D721Med (cell line): Measurements from ENCODE around the gene CACTIN.
"Not testable (repeated sequence)": the region's sequence is repeated elsewhere in the genome, so short reads cannot be mapped to it uniquely, and the experiment has no call there.

Source experiments
- DNase-seq: peaks from one replicate; pipeline ENCODE4 v3.0.0; 2011; ENCODE audit warnings: low spot score; ENCODE audit not compliant: insufficient read length
- FAIRE-seq: peaks from 2 replicates; lab custom pipeline; 2011; peaks lifted over from hg19 to GRCh38; lab: Jason Lieb, UNC
- TF ChIP-seq, protein P1 (sequence below): IDR thresholded peaks from 2 replicates; pipeline ENCODE4 v1.5.1; 2012; ENCODE audit warnings: mild to moderate bottlenecking, control low read depth; ENCODE audit not compliant: insufficient read depth; ENCODE audit errors: missing control alignments

CACTIN gene

DNA sequence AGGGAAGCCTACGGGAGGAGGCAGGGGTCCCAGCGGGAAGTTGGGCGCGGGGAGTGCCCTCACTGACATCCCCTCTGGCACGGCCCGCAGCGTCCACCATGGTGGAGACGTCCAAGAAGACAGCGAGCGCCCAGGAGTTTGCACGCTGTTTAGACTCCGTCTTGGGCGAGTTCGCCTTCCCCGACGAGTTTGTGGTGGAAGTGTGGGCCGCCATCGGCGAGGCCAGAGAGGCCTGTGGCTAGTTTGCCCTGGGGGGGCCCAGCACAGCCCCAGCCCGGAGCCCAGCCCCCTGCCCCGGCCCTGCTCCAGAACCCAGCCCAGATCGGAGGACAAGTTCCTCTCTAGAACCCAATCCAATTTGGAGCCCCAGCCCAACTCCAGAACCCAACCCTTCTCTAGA is 36.6 kb downstream of the CACTIN start:
- TF ChIP-seq, protein P1, sequence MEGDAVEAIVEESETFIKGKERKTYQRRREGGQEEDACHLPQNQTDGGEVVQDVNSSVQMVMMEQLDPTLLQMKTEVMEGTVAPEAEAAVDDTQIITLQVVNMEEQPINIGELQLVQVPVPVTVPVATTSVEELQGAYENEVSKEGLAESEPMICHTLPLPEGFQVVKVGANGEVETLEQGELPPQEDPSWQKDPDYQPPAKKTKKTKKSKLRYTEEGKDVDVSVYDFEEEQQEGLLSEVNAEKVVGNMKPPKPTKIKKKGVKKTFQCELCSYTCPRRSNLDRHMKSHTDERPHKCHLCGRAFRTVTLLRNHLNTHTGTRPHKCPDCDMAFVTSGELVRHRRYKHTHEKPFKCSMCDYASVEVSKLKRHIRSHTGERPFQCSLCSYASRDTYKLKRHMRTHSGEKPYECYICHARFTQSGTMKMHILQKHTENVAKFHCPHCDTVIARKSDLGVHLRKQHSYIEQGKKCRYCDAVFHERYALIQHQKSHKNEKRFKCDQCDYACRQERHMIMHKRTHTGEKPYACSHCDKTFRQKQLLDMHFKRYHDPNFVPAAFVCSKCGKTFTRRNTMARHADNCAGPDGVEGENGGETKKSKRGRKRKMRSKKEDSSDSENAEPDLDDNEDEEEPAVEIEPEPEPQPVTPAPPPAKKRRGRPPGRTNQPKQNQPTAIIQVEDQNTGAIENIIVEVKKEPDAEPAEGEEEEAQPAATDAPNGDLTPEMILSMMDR, result no peak
- no peak for DNase-seq
- no peak for FAIRE-seq

GRCh38 chr19:3589439-3589838 is 37.2 kb downstream of the CACTIN start:
- no peak for DNase-seq
- FAIRE-seq, result no peak
- TF ChIP-seq, protein P1, result no peak

DNA sequence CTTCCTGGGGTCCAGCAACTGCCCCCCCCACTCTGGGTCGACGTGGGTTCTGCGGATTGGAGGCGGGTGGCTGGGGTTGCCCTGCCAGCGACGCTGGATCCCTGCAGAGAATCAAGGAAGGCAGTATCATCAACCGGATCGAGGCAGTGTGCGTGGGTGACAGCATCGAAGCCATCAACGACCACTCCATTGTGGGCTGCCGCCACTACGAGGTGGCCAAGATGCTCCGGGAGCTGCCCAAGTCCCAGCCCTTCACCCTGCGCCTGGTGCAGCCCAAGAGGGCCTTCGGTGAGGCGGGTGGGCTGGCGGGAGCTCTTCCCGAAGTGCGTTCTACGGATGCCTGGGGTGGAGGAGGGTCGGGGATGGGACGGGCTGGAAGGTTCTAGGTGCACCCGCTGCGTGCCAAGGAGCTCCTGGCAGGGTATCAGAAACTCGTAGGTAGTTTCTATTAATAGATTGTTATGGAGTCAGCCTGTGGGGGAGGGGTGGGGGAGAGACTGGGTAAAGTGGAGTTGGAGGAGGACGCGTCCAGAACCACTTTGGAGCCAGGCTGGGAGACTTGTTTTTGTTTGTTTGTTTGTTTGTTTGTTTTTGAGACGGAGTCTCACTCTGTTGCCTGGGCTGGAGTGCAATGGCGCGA is 39.8 kb downstream of the CACTIN start:
- no peak for DNase-seq
- FAIRE-seq, result no peak
- TF ChIP-seq, protein P1, result no peak

GRCh38 chr19:3586127-3586626 is 40.4 kb downstream of the CACTIN start:
- no peak for FAIRE-seq
- peak; percentile 83 for DNase-seq

DNA sequence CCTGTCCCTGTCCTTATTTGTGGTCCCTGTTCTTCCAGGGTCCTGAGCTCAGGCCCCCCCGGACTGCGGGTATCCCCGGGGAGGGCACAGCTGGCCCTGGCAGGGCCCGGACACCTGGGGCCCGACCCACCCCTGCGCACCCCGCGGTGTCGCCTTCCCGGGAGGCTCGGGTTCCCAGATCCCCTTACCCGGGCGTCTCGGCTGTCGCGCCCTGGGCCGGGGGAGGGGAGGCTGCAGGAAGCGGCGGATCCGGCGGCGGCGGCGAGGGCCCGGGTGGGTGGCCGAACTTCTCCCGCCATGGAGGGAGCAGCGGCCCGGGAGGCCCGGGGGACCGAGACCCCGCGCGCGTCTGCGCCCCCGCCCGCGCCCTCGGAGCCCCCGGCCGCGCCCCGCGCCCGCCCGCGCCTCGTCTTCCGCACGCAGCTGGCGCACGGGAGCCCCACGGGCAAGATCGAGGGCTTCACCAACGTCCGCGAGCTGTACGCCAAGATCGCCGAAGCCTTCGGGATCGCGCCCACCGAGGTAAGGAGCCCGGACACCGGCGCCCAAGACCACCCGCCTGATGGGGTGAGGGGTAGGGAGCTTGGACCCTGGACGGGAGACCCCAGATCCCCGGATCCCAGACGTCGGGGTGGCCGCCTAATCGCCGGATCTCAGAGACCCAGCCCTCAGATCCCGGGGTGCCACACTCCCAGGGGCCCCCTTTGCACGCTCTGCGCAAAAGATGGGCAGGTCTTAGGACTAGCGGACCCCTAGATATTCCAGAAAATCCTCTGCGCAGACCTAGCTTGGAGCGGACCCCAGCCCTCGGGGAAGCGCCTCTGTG is 41.1 kb downstream of the CACTIN start, which contains the start of gene GIPC3:
Gene GIPC3 (plus strand): TSS at position 178 of the 826 bp plus-strand sequence. CDS start 120 bp downstream, at position 298.
- no peak for DNase-seq
- no peak for FAIRE-seq
- TF ChIP-seq, protein P1, result no peak

More at GRCh38 chr19:3586127-3586626, 40.4 kb downstream of the CACTIN start:
- TF ChIP-seq, protein P1, result peak; percentile 43

GRCh38 chr19:3584036-3584802 is 42.4 kb downstream of the CACTIN start:
- not testable (repeated sequence) for FAIRE-seq, DNase-seq

DNA sequence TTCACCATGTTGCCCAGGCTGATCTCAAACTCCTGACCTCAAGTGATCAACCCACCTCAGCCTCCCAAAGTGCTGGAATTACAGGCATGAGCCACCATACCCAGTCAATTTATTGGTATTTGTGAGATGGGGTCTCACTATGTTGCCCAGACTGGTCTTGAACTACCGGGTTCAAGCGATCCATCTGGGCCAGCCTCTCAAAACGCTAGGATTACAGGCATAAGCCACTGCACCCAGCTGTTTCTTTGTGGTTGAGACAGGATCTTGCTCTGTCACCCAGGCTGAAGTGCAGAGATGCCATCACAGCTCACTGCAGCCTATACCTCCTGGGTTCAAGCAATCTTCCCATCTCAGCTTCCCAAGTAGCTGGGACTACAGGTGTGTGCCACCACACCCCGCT is 44.8 kb downstream of the CACTIN start:
- not testable (repeated sequence) for DNase-seq, FAIRE-seq
